ENCODE data around the gene CLCNKB. TPM values are rescaled to one million over a fixed set of nuclear protein-coding genes. Genes with fewer than 3 reads are reported as not detected.

CLCNKB gene
- total RNA-seq, 1 experiment from 2014 or later, result not detected

GRCh38 chr1:16099412-16099811 lies 55.8 kb downstream of the CLCNKB start:
- no TSS peak for BruUV-seq (replicated peaks)
- Histone ChIP-seq H3K36me3 (ENCODE audit: control insufficient read depth, insufficient read depth, low read length) (no peaks in the 10 kb centered on the region), H3K27ac (ENCODE audit: low read length) (no peak overlapping the region), H3K27me3 (ENCODE audit: control insufficient read depth, insufficient read depth, low read length) (no peaks in the 10 kb centered on the region), H3K4me1 (ENCODE audit: control insufficient read depth, insufficient read depth, low read length) (no peaks in the 10 kb centered on the region), H3K9me3 (ENCODE audit: control insufficient read depth, insufficient read depth, low read depth, low read length) (no peaks in the 10 kb centered on the region), H3K4me3 (ENCODE audit: low read depth in 2 of 2, low read length in 2 of 2) (no peak overlapping the region)
- in situ Hi-C loops (cut with HindIII; ENCODE audit: low pct_unique_long_range_greater_than_20kb, low sequenced_read_pairs) (no loop called here), intact Hi-C loops (cut with micrococcal nuclease; ENCODE audit: unreplicated experiment) (no loop called here)
- ChIA-PET POLR2A (no interaction called here), CTCF (interaction anchor here (0.8 kb wide), 1 partner anchor 29 kb away, joined by 3 read pairs; no protein-coding TSS in a partner anchor)
- TF ChIP-seq TCF7L2 (IDR thresholded peaks at IDR 0.05; ENCODE audit: low read depth, low read length) (no peak), CTCF (IDR thresholded peaks at IDR 0.05) (no peak), SIN3A (IDR thresholded peaks at IDR 0.05; ENCODE audit: borderline replicate concordance, insufficient read depth, low read depth, low read length) (no peak), POLR2AphosphoS5 (IDR thresholded peaks at IDR 0.05; ENCODE audit: low read depth, low read length) (no peak), REST (IDR thresholded peaks at IDR 0.05; ENCODE audit: insufficient read depth in 1 of 2, low read depth in 2 of 2, low read length in 1 of 2) (no peak)
- ATAC-seq (no peak), DNase-seq (ENCODE audit: low read depth, low spot score) (no peak)

DNA sequence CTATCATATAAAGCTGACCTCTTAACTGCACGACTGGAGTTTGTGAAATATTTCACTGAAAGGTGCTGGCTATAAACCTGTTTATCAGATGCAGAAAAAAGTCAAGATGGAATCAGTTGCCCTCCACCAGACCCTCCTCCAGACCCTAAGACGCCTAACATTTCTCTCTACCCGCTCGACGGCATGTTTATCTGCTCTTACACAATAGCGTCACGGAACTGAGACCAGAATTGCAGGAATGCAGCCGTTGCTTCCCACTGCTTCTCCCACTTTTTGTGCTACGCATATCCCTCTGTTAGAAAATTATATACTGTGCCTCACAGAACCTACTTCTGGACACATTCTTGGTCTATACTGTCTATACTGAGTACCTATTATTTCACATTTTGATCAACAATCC lies 58.0 kb downstream of the CLCNKB start:
- intact Hi-C loops (cut with micrococcal nuclease; ENCODE audit: unreplicated experiment), result no loop called here

More for the DNA sequence above, 58.0 kb downstream of the CLCNKB start:
- BruUV-seq (replicated peaks), result no TSS peak
- in situ Hi-C loops (cut with HindIII; ENCODE audit: low pct_unique_long_range_greater_than_20kb, low sequenced_read_pairs), result no loop called here
- H3K27ac ChIP-seq (ENCODE audit: low read length), result no peak overlapping the region
- no peaks in the 10 kb centered on the region for H3K27me3 ChIP-seq (ENCODE audit: control insufficient read depth, insufficient read depth, low read length)
- TF ChIP-seq TCF7L2 (IDR thresholded peaks at IDR 0.05; ENCODE audit: low read depth, low read length) (no peak), POLR2AphosphoS5 (IDR thresholded peaks at IDR 0.05; ENCODE audit: low read depth, low read length) (no peak), CTCF (IDR thresholded peaks at IDR 0.05) (no peak), SIN3A (IDR thresholded peaks at IDR 0.05; ENCODE audit: borderline replicate concordance, insufficient read depth, low read depth, low read length) (no peak), REST (IDR thresholded peaks at IDR 0.05; ENCODE audit: insufficient read depth in 1 of 2, low read depth in 2 of 2, low read length in 1 of 2) (no peak)
- CTCF ChIA-PET, result no interaction called here
- H3K9me3 ChIP-seq (ENCODE audit: control insufficient read depth, insufficient read depth, low read depth, low read length), result no peaks in the 10 kb centered on the region
- no peaks in the 10 kb centered on the region for H3K4me1 ChIP-seq (ENCODE audit: control insufficient read depth, insufficient read depth, low read length)
- no peaks in the 10 kb centered on the region for H3K36me3 ChIP-seq (ENCODE audit: control insufficient read depth, insufficient read depth, low read length)
- POLR2A ChIA-PET, result no interaction called here
- DNase-seq (ENCODE audit: low read depth, low spot score) (no peak), ATAC-seq (no peak)
- H3K4me3 ChIP-seq (ENCODE audit: low read depth in 2 of 2, low read length in 2 of 2), result no peak overlapping the region

Other genes starting within 250 kb of the CLCNKB start
- gene UQCRHL, start 236.1 kb upstream of the CLCNKB start, total RNA-seq (2021; ENCODE audit: unreplicated experiment), result 2.6 TPM
- gene SPEN, start 196.1 kb upstream of the CLCNKB start, total RNA-seq (2021; ENCODE audit: unreplicated experiment), result 58.3 TPM
- 41.6 TPM for gene ZBTB17, start 67.7 kb upstream of the CLCNKB start, total RNA-seq (2021; ENCODE audit: unreplicated experiment)
- not detected for gene SRARP, start 39.5 kb upstream of the CLCNKB start, total RNA-seq (2021; ENCODE audit: unreplicated experiment)
- 0.10 TPM for gene HSPB7, start 25.7 kb upstream of the CLCNKB start, total RNA-seq (2021; ENCODE audit: unreplicated experiment)
- gene CLCNKA, start 21.7 kb upstream of the CLCNKB start, total RNA-seq (2021; ENCODE audit: unreplicated experiment), result 0.57 TPM
- gene FAM131C, start 29.9 kb downstream of the CLCNKB start, total RNA-seq (2021; ENCODE audit: unreplicated experiment), result 3.4 TPM
- gene EPHA2, start 112.3 kb downstream of the CLCNKB start, total RNA-seq (2021; ENCODE audit: unreplicated experiment), result 263 TPM
- 21.6 TPM for gene ARHGEF19, start 168.9 kb downstream of the CLCNKB start, total RNA-seq (2021; ENCODE audit: unreplicated experiment)
- 17.8 TPM for gene CPLANE2, start 193.4 kb downstream of the CLCNKB start, total RNA-seq (2021; ENCODE audit: unreplicated experiment)